ENCODE measurements around the gene POLR3H. TPM values are rescaled to one million over a fixed set of nuclear protein-coding genes. Genes with fewer than 3 reads are reported as not detected.

The POLR3H gene
- total RNA-seq, 1 donor from 2014 or later = 46.6 TPM

DNA sequence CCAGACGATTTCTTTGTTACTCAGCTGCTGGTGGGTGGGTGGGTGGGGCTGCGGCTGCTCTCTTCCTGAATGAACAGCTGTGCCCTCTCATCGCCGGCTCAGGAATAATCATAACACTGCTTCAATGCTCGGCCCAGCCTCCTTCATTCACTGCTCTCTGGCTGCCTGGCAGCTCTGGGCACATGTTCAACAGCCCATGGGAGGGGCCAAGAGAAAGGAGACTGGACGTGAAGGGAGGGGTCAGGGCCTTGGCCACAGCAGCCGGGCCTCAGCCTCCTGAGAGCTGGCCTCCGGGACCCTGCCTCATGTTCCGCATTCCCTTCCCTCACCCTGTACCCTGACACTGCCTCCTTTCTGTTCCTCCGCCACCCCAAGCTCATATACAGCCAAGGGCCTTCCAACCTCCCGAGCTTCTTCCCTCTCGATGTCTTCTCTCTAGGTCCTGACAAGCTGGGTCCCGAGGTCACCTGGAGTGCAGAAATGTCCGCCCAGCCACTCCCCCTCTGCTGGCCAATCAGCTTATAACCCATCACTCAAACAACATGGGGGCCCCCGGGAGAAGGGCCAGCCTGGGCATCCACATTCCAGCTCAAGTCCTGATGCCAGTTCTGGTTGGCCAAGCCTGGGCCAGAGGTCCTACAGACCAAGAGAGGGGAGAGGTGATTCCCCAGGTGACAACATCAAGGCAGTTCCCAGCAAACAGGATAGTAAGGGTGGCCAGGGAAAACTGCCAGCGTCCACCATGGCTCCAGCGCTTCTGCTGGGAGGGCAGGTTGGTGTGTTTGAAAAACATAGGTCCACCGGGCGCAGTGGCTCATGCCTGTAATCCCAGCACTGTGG lies 13.4 kb upstream of the POLR3H start:
- H3K4me3 Mint-ChIP-seq = peak overlapping the region; percentile 17
- H3K27ac Mint-ChIP-seq = peak overlapping the region; percentile 66
- TF ChIP-seq, protein P1, sequence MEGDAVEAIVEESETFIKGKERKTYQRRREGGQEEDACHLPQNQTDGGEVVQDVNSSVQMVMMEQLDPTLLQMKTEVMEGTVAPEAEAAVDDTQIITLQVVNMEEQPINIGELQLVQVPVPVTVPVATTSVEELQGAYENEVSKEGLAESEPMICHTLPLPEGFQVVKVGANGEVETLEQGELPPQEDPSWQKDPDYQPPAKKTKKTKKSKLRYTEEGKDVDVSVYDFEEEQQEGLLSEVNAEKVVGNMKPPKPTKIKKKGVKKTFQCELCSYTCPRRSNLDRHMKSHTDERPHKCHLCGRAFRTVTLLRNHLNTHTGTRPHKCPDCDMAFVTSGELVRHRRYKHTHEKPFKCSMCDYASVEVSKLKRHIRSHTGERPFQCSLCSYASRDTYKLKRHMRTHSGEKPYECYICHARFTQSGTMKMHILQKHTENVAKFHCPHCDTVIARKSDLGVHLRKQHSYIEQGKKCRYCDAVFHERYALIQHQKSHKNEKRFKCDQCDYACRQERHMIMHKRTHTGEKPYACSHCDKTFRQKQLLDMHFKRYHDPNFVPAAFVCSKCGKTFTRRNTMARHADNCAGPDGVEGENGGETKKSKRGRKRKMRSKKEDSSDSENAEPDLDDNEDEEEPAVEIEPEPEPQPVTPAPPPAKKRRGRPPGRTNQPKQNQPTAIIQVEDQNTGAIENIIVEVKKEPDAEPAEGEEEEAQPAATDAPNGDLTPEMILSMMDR (conservative IDR thresholded peaks at IDR 0.05) = no peak
- no peaks in the 10 kb centered on the region for H3K36me3 Mint-ChIP-seq
- no peak for DNase-seq (ENCODE audit: extremely low spot score, unreplicated experiment)
- H3K27me3 Mint-ChIP-seq = peaks cover 5% of the 10 kb centered on the region
- no peaks in the 10 kb centered on the region for H3K9me3 Mint-ChIP-seq
- peaks cover 26% of the 10 kb centered on the region for H3K4me1 Mint-ChIP-seq (ENCODE audit: unreplicated experiment)

DNA sequence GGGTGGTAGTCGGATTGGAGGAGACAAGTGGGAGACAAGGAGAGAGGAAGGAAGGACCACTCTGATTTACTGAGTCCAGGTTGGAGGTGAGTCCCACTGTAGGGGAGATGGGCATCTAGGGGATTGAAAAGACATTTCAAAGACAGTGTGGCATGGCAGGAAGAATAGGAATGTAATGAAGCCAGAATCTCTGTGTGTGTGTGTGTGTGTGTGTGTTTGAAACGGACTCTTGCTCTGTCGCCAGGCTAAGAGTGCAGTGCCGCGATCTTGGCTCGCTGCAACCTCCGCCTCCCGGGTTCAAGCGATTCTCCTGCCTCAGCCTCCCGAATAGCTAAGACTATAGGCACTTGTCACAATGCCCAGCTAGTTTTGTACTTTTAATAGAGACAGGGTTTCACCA lies 12.3 kb upstream of the POLR3H start:
- H3K4me1 Mint-ChIP-seq (ENCODE audit: unreplicated experiment) = peaks cover 25% of the 10 kb centered on the region
- TF ChIP-seq, protein P1 (conservative IDR thresholded peaks at IDR 0.05) = no peak
- no peaks in the 10 kb centered on the region for H3K36me3 Mint-ChIP-seq
- H3K27me3 Mint-ChIP-seq = peaks cover 5% of the 10 kb centered on the region
- no peak for DNase-seq (ENCODE audit: extremely low spot score, unreplicated experiment)
- no peaks in the 10 kb centered on the region for H3K9me3 Mint-ChIP-seq
- H3K4me3 Mint-ChIP-seq = no peak overlapping the region
- no peak overlapping the region for H3K27ac Mint-ChIP-seq

DNA sequence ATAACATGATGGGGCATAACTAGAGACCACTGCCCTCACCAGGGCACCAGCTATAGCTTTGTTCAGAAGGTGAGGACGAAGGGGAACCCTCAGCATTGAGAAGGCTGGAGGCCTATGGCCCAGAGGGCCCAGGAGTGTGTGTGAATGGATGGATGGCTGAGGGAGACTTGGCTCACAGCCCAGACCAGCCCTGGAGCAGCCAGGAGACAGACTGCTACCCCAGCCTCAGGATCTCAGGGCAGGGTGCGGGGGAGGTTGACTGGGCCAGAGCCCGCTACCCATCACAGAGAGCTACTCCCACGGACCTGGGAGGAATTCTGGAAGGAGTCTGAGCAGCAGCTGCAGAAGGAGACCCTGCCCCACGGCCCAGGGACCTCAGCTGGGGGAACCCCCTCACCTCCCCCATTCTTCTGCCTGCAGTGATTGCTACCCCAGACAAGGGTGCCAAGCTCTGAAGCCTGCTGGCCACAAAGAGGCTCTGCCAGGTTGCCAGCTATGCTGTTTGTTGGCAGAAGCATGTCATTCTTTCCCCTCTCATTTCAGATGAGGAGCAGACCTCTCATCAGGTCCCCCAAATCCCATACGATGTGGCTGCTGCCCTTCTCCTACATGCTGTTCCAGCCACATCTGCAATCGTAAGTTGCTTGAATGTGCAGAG lies 11.2 kb upstream of the POLR3H start:
- peaks cover 16% of the 10 kb centered on the region for H3K4me1 Mint-ChIP-seq (ENCODE audit: unreplicated experiment)
- H3K4me3 Mint-ChIP-seq = no peak overlapping the region
- no peak for DNase-seq (ENCODE audit: extremely low spot score, unreplicated experiment)
- no peaks in the 10 kb centered on the region for H3K36me3 Mint-ChIP-seq
- H3K27ac Mint-ChIP-seq = no peak overlapping the region
- TF ChIP-seq, protein P1 (conservative IDR thresholded peaks at IDR 0.05) = no peak
- no peaks in the 10 kb centered on the region for H3K9me3 Mint-ChIP-seq
- no peaks in the 10 kb centered on the region for H3K27me3 Mint-ChIP-seq

- Mint-ChIP-seq H3K27ac (no peak overlapping the region), H3K9me3 (no peaks in the 10 kb centered on the region), H3K4me3 (no peak overlapping the region), H3K27me3 (no peaks in the 10 kb centered on the region), H3K36me3 (no peaks in the 10 kb centered on the region), H3K4me1 (ENCODE audit: unreplicated experiment) (peaks cover 4% of the 10 kb centered on the region)
- TF ChIP-seq, protein P1 (conservative IDR thresholded peaks at IDR 0.05) = no peak
- no peak for DNase-seq (ENCODE audit: extremely low spot score, unreplicated experiment)
Observed at GRCh38 chr22:41551877-41552582, 7.8 kb upstream of the POLR3H start.

DNA sequence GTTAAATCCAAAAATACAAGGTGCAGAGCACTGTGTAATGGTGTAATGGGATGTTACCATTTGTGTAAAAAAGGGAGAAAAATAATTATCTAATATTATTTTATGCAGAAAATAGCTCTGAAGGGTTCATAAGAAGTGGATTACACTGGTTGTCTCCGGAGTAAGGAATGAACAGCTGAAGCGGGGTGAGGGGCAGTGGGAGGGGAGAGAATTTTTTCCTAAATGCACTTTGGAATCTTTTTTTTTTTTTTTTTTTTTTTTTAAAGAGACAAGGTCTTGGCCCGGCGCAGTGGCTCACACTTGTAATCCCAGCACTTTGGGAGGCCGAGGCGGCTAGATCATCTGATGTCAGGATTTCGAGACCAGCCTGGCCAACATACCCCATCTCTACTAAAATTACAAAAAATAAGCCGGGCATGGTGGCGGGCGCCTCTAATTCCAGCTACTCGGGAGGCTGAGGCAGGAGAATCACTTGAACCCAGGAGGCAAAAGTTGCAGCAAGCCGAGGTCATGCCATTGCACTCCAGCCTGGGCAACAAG lies 6.8 kb upstream of the POLR3H start:
- TF ChIP-seq, protein P1 (conservative IDR thresholded peaks at IDR 0.05) = no peak
- Mint-ChIP-seq H3K4me1 (ENCODE audit: unreplicated experiment) (no peaks in the 10 kb centered on the region), H3K9me3 (no peaks in the 10 kb centered on the region), H3K36me3 (no peaks in the 10 kb centered on the region), H3K4me3 (no peak overlapping the region), H3K27me3 (no peaks in the 10 kb centered on the region), H3K27ac (no peak overlapping the region)
- no peak for DNase-seq (ENCODE audit: extremely low spot score, unreplicated experiment)
